ENCODE results near the gene MAB21L4. TPM values are rescaled to one million over a fixed set of nuclear protein-coding genes. Genes with fewer than 3 reads are reported as not detected.

MAB21L4 gene
- total and polyA plus RNA-seq, 2 experiments from 2014 or later: not detected

- no peak for TF ChIP-seq ZNF462 (CRISPR knock-in tag; IDR thresholded peaks at IDR 0.05)
- TF ChIP-seq CREB1 (CRISPR knock-in tag; IDR thresholded peaks at IDR 0.05; ENCODE audit: low read depth): no peak
- no peak for TF ChIP-seq STAT1 (IDR thresholded peaks at IDR 0.05; ENCODE audit: unreplicated experiment)
- TF ChIP-seq, protein P1, sequence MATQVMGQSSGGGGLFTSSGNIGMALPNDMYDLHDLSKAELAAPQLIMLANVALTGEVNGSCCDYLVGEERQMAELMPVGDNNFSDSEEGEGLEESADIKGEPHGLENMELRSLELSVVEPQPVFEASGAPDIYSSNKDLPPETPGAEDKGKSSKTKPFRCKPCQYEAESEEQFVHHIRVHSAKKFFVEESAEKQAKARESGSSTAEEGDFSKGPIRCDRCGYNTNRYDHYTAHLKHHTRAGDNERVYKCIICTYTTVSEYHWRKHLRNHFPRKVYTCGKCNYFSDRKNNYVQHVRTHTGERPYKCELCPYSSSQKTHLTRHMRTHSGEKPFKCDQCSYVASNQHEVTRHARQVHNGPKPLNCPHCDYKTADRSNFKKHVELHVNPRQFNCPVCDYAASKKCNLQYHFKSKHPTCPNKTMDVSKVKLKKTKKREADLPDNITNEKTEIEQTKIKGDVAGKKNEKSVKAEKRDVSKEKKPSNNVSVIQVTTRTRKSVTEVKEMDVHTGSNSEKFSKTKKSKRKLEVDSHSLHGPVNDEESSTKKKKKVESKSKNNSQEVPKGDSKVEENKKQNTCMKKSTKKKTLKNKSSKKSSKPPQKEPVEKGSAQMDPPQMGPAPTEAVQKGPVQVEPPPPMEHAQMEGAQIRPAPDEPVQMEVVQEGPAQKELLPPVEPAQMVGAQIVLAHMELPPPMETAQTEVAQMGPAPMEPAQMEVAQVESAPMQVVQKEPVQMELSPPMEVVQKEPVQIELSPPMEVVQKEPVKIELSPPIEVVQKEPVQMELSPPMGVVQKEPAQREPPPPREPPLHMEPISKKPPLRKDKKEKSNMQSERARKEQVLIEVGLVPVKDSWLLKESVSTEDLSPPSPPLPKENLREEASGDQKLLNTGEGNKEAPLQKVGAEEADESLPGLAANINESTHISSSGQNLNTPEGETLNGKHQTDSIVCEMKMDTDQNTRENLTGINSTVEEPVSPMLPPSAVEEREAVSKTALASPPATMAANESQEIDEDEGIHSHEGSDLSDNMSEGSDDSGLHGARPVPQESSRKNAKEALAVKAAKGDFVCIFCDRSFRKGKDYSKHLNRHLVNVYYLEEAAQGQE (IDR thresholded peaks at IDR 0.05; ENCODE audit: unreplicated experiment): no peak
These were observed 31.4 kb upstream of the MAB21L4 start (continued) for GRCh38 chr2:240927390-240927781.

All from GM23338 (cell line).